Stimulated activated naive CD8-positive, alpha-beta T cell treated with anti-CD3 and anti-CD28 coated beads, Interleukin-15, Interleukin-2, amounts not matched to agents 100 U/mL and 50 U/mL, for 24 hours (primary cell): ENCODE data around the gene STXBP5.

Source experiments
- ATAC-seq: fragments of 150-1000 bp; cut with Tn5 transposase; one replicate; pipeline ENCODE4 v1.10.0; 2021
- DNase-seq: peaks from one replicate; pipeline ENCODE4 v3.0.0; 2021

STXBP5 gene

GRCh38 chr6:147438758-147439528, 234.7 kb downstream of the STXBP5 start:
- ATAC-seq: no peak
- no peak for DNase-seq
